CD4-positive, alpha-beta T cell (primary cell): ENCODE results near the gene HOMER1. TPM values are rescaled to one million over a fixed set of nuclear protein-coding genes. Genes with fewer than 3 reads are reported as not detected.

ENCODE experiments used
- ATAC-seq: fragments of 200-7000 bp; cut with Tn5 transposase; one replicate; pipeline ENCODE4 v1.10.0; 2022; ENCODE audit warnings: mild to moderate bottlenecking; ENCODE audit not compliant: poor library complexity
- CTCF ChIA-PET: fragments of 350-600 bp; sonication (Branson Sonifier 250); formaldehyde crosslinking; loops from one replicate; lab custom pipeline; 2021; ENCODE audit warnings: antibody characterized with exemption, inconsistent platforms; lab: Charles Lee
- POLR2A ChIA-PET: fragments of 350-600 bp; sonication (Branson Sonifier 250); formaldehyde crosslinking; loops from one replicate; lab custom pipeline; 2021; ENCODE audit warnings: antibody characterized with exemption, inconsistent platforms; lab: Charles Lee
- DNase-seq, 14 experiments: peaks; one replicate each; pipeline ENCODE4 v3.0.0-alpha.2; 2013 to 2020; ENCODE audit warnings: mixed read lengths in 2 of 14
- H3K27ac ChIP-seq, 2 donors: one replicate each; pipeline versions ENCODE4 v1.5.1 to v1.7.0; 2013; ENCODE audit warnings: low read length in 2 of 2, low read depth in 1 of 2, mild to moderate bottlenecking in 1 of 2
- H3K27me3 ChIP-seq, 2 experiments: 1 replicate in 1 of 2; 2 replicates in 1 of 2; pipeline versions ENCODE4 v1.6.1 to v1.7.0; 2013; ENCODE audit warnings: low read length in 2 of 2, control low read depth in 1 of 2, mild to moderate bottlenecking in 1 of 2, moderate library complexity in 1 of 2; ENCODE audit not compliant: insufficient read depth in 2 of 2, control insufficient read depth in 1 of 2
- H3K36me3 ChIP-seq: one replicate; pipeline ENCODE4 v1.6.1; 2013; ENCODE audit warnings: low read length, control low read depth; ENCODE audit not compliant: insufficient read depth
- H3K4me1 ChIP-seq: one replicate; pipeline ENCODE4 v1.6.1; 2013; ENCODE audit warnings: low read length, control low read depth; ENCODE audit not compliant: insufficient read depth
- H3K4me3 ChIP-seq: one replicate; pipeline ENCODE4 v1.5.1; 2013; ENCODE audit warnings: mild to moderate bottlenecking, low read length, moderate library complexity
- H3K9me3 ChIP-seq, 2 experiments: 1 replicate in 1 of 2; 2 replicates in 1 of 2; pipeline versions ENCODE4 v1.6.1 to v1.7.0; 2013; ENCODE audit warnings: low read length in 2 of 2, mild to moderate bottlenecking in 2 of 2, control low read depth in 1 of 2, moderate library complexity in 1 of 2; ENCODE audit not compliant: control insufficient read depth in 1 of 2, insufficient read depth in 1 of 2
- H3K27ac Mint-ChIP-seq: one replicate; pipeline ENCODE4 v1.8.0; 2020; ENCODE audit warnings: mixed read lengths
- H3K27me3 Mint-ChIP-seq: one replicate; pipeline ENCODE4 v1.8.0; 2021; ENCODE audit warnings: mixed read lengths
- H3K36me3 Mint-ChIP-seq: one replicate; pipeline ENCODE4 v1.8.0; 2021; ENCODE audit warnings: low read depth, mixed read lengths
- H3K4me1 Mint-ChIP-seq: one replicate; pipeline ENCODE4 v1.8.0; 2021; ENCODE audit warnings: low read depth, mixed read lengths
- H3K4me3 Mint-ChIP-seq: one replicate; pipeline ENCODE4 v1.8.0; 2020; ENCODE audit warnings: mild to moderate bottlenecking, mixed read lengths
- H3K9me3 Mint-ChIP-seq: one replicate; pipeline ENCODE4 v1.8.0; 2020; ENCODE audit warnings: mixed read lengths
- intact Hi-C, 2 experiments: fragments of 100-400 bp; cut with DNase I in 1 of 2; cut with micrococcal nuclease in 1 of 2; formaldehyde crosslinking; loops; one replicate each; pipeline versions ENCODE4 v1.15.1 to v1.9.0; 2023 to 2025; cut with DNase I, micrococcal nuclease
- total RNA-seq, 174 experiments: library from RNA in 2 of 174; stranded (reverse) in 2 of 174; gene quantifications; one replicate each; pipeline ENCODE4 v1.2.3 and lab custom pipeline; 2021 to 2026
- TF ChIP-seq, protein P1 (sequence below): fragments of 200-600 bp; IDR thresholded peaks from one replicate; pipeline ENCODE4 v1.8.0; 2022; ENCODE audit warnings: antibody characterized with exemption, mild to moderate bottlenecking

HOMER1 gene
- total RNA-seq, 2 experiments from 2014 or later = 2.1 TPM

DNA sequence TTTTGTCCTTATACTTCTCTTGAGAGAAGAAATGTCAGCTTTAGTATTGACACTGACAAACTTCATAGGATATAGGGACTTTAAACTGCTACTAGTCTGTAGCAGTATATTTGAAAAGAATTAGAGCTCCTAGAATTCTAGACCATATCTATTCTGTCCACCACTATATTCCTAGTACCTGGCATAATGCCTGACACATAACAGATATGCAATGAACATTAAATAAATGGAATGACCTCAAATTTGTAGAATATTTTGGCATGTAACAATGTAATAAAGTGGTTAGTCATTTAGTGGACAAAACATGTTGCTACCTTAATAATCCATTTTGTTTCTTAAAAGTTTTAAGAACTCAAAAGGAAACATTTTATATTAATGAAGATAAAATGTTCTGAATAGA, 57.5 kb downstream of the HOMER1 start:
- POLR2A ChIA-PET = no interaction called here
- no peaks in the 10 kb centered on the region for H3K36me3 ChIP-seq
- H3K27me3 Mint-ChIP-seq = no peaks in the 10 kb centered on the region
- ATAC-seq (no peak), DNase-seq (no peak)
- intact Hi-C loops = no loop called here
- H3K4me3 Mint-ChIP-seq = no peak overlapping the region
- CTCF ChIA-PET = no interaction called here
- H3K4me3 ChIP-seq = no peak overlapping the region
- H3K36me3 Mint-ChIP-seq = no peaks in the 10 kb centered on the region
- H3K4me1 Mint-ChIP-seq = no peaks in the 10 kb centered on the region
- no peak overlapping the region for H3K27ac Mint-ChIP-seq
- H3K4me1 ChIP-seq = no peaks in the 10 kb centered on the region
- TF ChIP-seq, protein P1, sequence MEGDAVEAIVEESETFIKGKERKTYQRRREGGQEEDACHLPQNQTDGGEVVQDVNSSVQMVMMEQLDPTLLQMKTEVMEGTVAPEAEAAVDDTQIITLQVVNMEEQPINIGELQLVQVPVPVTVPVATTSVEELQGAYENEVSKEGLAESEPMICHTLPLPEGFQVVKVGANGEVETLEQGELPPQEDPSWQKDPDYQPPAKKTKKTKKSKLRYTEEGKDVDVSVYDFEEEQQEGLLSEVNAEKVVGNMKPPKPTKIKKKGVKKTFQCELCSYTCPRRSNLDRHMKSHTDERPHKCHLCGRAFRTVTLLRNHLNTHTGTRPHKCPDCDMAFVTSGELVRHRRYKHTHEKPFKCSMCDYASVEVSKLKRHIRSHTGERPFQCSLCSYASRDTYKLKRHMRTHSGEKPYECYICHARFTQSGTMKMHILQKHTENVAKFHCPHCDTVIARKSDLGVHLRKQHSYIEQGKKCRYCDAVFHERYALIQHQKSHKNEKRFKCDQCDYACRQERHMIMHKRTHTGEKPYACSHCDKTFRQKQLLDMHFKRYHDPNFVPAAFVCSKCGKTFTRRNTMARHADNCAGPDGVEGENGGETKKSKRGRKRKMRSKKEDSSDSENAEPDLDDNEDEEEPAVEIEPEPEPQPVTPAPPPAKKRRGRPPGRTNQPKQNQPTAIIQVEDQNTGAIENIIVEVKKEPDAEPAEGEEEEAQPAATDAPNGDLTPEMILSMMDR = no peak
- H3K9me3 ChIP-seq = no peaks in the 10 kb centered on the region
- no peaks in the 10 kb centered on the region for H3K9me3 Mint-ChIP-seq
- H3K27ac ChIP-seq = no peak overlapping the region
- H3K27me3 ChIP-seq = no peaks in the 10 kb centered on the region

DNA sequence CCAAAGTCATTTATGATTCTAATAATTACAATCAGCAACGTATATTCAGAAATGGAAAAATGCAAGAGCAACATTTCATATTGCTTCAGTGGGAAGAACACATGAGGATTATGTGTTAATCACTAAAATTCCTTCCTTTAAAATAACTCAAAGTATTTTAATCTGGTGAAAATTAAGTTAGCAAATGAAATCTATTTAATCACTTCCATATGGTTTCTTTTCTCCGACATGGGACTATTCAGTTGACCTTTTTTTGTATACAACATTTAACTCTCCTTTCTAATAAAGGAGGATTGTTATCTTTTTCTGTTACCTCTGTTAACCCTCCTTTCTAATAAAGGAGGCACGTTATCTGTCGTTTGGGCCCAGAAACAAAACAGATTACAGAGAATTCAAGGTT, 59.9 kb downstream of the HOMER1 start:
- Mint-ChIP-seq H3K27ac (no peak overlapping the region), H3K4me3 (no peak overlapping the region), H3K4me1 (no peaks in the 10 kb centered on the region), H3K27me3 (no peaks in the 10 kb centered on the region), H3K36me3 (no peaks in the 10 kb centered on the region), H3K9me3 (no peaks in the 10 kb centered on the region)
- Histone ChIP-seq H3K4me3 (no peak overlapping the region), H3K27me3 (no peaks in the 10 kb centered on the region), H3K27ac (no peak overlapping the region), H3K4me1 (no peaks in the 10 kb centered on the region), H3K9me3 (no peaks in the 10 kb centered on the region), H3K36me3 (no peaks in the 10 kb centered on the region)
- intact Hi-C loops = no loop called here
- DNase-seq (no peak), ATAC-seq (no peak)
- CTCF ChIA-PET = no interaction called here
- TF ChIP-seq, protein P1 = no peak
- POLR2A ChIA-PET = no interaction called here

DNA sequence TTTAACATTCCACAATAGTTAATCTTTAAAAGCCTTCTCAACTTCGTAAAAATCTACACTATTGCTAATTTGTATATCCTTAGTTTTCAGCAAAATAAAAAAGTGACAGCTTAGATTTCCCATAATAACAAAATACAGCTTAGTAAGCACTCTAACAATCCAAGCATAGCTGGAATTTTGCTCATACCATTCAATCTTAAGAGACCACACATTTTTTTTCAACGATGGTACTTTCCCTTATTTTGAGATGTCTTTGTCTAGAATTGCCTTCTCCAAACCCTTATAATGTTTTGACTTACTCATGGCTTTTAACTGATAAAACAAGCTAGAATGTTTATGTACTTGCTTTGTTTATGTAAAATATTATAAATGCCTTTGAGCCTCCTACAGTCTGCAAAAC, 65.6 kb downstream of the HOMER1 start:
- TF ChIP-seq, protein P1 = no peak
- Histone ChIP-seq H3K36me3 (no peaks in the 10 kb centered on the region), H3K27me3 (no peaks in the 10 kb centered on the region), H3K4me3 (no peak overlapping the region), H3K9me3 (no peaks in the 10 kb centered on the region), H3K4me1 (no peaks in the 10 kb centered on the region), H3K27ac (no peak overlapping the region)
- H3K4me1 Mint-ChIP-seq = no peaks in the 10 kb centered on the region
- no peaks in the 10 kb centered on the region for H3K9me3 Mint-ChIP-seq
- no peak for ATAC-seq
- H3K27me3 Mint-ChIP-seq = no peaks in the 10 kb centered on the region
- no peak overlapping the region for H3K27ac Mint-ChIP-seq
- CTCF ChIA-PET = no interaction called here
- H3K36me3 Mint-ChIP-seq = no peaks in the 10 kb centered on the region
- no peak for DNase-seq
- intact Hi-C loops = no loop called here
- H3K4me3 Mint-ChIP-seq = no peak overlapping the region
- POLR2A ChIA-PET = no interaction called here
